CD4-positive, alpha-beta T cell treated with Interleukin-12 subunit alpha and Interleukin-12 subunit beta, for 1 hour (primary cell): ENCODE measurements around the gene IL21.
A peak's percentile ranks its signal among the peaks of the same experiment; 100 is the strongest.

Experiments used
- DNase-seq: peaks from one replicate; pipeline ENCODE4 v3.0.0-alpha.2; 2020

The IL21 gene

GRCh38 chr4:122632396-122633143 lies 11.7 kb upstream of the IL21 start:
- peak; percentile 16 for DNase-seq

GRCh38 chr4:122625156-122625555 lies 4.3 kb upstream of the IL21 start:
- DNase-seq, result no peak

- no peak for DNase-seq
These were observed 3.3 kb upstream of the IL21 start for GRCh38 chr4:122624205-122624604.

GRCh38 chr4:122623637-122624166 lies 2.8 kb upstream of the IL21 start:
- DNase-seq, result no peak

- DNase-seq, result no peak
These were observed 1.5 kb upstream of the IL21 start for GRCh38 chr4:122622400-122622799.

- DNase-seq, result no peak
These were observed 1.3 kb downstream of the IL21 start for GRCh38 chr4:122619611-122620010.

- no peak for DNase-seq
These were observed 3.0 kb downstream of the IL21 start for GRCh38 chr4:122617597-122618593.

GRCh38 chr4:122616915-122617596 lies 3.8 kb downstream of the IL21 start:
- DNase-seq, result no peak

- no peak for DNase-seq
These were observed 6.2 kb downstream of the IL21 start for GRCh38 chr4:122614621-122615020.

- DNase-seq, result no peak
These were observed 8.3 kb downstream of the IL21 start for GRCh38 chr4:122612540-122612939.

GRCh38 chr4:122606364-122607043 lies 14.4 kb downstream of the IL21 start:
- no peak for DNase-seq

GRCh38 chr4:122604146-122604545 lies 16.7 kb downstream of the IL21 start:
- no peak for DNase-seq

GRCh38 chr4:122603156-122603574 lies 17.7 kb downstream of the IL21 start:
- no peak for DNase-seq

- peak; percentile 20 for DNase-seq
These were observed 18.4 kb downstream of the IL21 start for GRCh38 chr4:122602277-122603142.

- no peak for DNase-seq
These were observed 29.7 kb downstream of the IL21 start for GRCh38 chr4:122591196-122591595.

- no peak for DNase-seq
These were observed 32.2 kb downstream of the IL21 start for GRCh38 chr4:122588453-122589238.

- DNase-seq, result peak; percentile 2
These were observed 36.3 kb downstream of the IL21 start for GRCh38 chr4:122584519-122584918.

- no peak for DNase-seq
These were observed 37.0 kb downstream of the IL21 start for GRCh38 chr4:122583906-122584305.

- peak; percentile 73 for DNase-seq
These were observed 42.8 kb downstream of the IL21 start for GRCh38 chr4:122577808-122578781.
